ENCODE results near the gene GNB1L. TPM values are rescaled to one million over a fixed set of nuclear protein-coding genes. Genes with fewer than 3 reads are reported as not detected.

GNB1L gene
- total RNA-seq, 3 donors from 2014 or later: 25.9 to 26.3 (median 26.0) TPM

DNA sequence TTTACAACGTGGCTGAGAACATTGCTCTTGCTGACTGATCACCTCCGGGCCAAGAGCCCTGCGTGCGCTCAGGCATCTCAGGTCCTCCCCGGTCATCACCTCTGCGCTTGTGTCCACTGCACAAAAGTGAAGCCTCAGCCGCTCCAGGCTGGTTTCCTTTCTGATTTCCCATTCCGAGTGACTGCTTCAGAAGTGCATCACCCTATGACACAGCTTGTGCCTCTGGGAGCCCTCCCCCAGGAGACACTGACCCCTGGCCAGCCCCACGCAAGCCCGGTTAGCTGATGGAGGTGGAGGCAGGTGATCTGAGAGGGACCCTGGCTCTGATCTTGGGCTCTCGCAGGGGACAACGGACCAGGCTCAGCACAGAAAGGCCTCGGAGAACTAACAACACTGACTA, 38.3 kb upstream of the GNB1L start:
- H3K27me3 Mint-ChIP-seq (ENCODE audit: low read depth): no peaks in the 10 kb centered on the region
- DNase-seq (no peak), ATAC-seq (no peak)
- peaks cover 8% of the 10 kb centered on the region for H3K36me3 Mint-ChIP-seq (ENCODE audit: insufficient read depth)
- H3K9me3 Mint-ChIP-seq: no peaks in the 10 kb centered on the region
- H3K4me3 Mint-ChIP-seq: no peak overlapping the region
- H3K4me1 Mint-ChIP-seq (ENCODE audit: low read depth): peaks cover 75% of the 10 kb centered on the region

DNA sequence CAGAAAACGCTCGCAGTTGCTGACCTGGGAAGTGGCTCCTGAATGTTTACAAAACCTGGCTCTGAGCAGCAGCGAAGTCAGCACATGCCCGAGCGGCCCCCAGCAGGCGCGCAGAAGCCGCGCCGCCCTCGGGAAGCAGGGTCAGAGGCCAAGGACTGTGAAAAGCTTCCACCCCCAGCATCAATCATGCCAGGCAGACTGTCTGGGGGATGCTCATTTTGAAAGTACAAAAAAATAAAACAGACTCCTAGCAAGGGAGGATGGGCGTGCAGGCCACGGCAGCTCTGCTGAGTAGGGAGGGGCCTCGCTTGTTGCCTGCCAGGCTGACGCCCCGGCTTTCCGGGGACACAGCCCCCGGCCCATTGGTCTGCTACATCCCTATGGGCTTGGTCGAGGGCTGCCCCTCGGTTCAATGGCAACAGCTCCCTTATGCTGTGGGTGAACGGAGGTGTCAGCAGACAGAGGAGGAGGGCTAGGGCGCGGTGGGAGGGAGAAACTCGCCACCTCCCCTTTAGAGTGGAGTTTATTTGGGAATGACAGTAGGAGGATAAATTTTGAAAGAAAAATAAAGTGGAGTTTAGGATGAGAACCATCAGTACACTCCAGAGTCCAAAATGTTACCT, 37.7 kb upstream of the GNB1L start:
- Mint-ChIP-seq H3K27me3 (ENCODE audit: low read depth) (no peaks in the 10 kb centered on the region), H3K9me3 (no peaks in the 10 kb centered on the region), H3K4me1 (ENCODE audit: low read depth) (peaks cover 79% of the 10 kb centered on the region), H3K4me3 (peak overlapping the region; percentile 77), H3K36me3 (ENCODE audit: insufficient read depth) (peaks cover 8% of the 10 kb centered on the region)
- ATAC-seq (peak; percentile 70 to 73), DNase-seq (peak; percentile 43)

DNA sequence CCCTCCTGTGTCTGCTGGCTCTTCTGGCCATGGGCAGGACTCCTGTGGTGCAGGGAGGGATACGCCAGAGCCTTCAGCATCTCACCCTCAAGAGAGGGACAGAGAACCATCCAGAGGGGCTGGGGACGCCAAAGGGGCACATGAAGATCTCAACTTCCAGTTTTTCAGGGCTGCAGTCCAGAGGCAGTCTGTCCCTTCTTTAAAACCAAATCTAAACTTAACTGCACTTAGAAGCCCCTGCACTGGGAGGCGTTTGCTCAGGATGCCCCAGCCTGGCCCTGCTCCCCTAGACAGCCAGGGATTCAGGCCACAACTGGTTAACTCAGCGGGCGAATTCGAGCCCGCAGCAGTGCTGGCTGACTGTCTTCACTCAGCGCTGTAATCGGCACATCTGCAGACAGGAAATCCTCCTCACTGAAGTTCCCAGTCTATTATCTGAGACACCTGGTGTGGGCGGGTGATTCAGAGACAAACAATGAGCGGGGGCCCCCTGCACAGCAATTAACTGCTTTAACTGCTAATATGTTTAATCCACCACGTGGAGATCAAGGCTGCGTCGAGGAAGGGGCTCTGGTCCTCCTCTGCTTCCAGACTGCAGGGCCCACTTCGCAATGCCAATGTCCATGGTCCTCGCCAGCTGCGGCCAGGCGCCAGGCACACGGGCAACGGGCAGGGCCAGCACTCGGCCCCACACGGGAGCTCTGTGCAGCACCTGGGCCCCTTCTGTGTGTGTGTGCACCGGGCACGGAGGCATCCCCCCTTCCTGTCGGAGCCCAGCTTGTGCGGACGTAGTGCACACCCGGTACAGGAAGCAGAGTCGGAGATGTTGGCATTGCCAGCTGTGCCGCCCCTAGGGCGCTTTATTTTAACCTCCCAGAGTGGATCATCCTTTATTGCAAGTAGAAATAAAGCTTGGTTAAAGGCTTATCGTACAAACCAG, 36.9 kb upstream of the GNB1L start:
- H3K9me3 Mint-ChIP-seq: no peaks in the 10 kb centered on the region
- peak; percentile 84 for DNase-seq
- H3K36me3 Mint-ChIP-seq (ENCODE audit: insufficient read depth): peaks cover 8% of the 10 kb centered on the region
- no peaks in the 10 kb centered on the region for H3K27me3 Mint-ChIP-seq (ENCODE audit: low read depth)
- H3K4me3 Mint-ChIP-seq: peak overlapping the region; percentile 77
- H3K4me1 Mint-ChIP-seq (ENCODE audit: low read depth): peaks cover 79% of the 10 kb centered on the region
- peak; percentile 83 to 86 for ATAC-seq

DNA sequence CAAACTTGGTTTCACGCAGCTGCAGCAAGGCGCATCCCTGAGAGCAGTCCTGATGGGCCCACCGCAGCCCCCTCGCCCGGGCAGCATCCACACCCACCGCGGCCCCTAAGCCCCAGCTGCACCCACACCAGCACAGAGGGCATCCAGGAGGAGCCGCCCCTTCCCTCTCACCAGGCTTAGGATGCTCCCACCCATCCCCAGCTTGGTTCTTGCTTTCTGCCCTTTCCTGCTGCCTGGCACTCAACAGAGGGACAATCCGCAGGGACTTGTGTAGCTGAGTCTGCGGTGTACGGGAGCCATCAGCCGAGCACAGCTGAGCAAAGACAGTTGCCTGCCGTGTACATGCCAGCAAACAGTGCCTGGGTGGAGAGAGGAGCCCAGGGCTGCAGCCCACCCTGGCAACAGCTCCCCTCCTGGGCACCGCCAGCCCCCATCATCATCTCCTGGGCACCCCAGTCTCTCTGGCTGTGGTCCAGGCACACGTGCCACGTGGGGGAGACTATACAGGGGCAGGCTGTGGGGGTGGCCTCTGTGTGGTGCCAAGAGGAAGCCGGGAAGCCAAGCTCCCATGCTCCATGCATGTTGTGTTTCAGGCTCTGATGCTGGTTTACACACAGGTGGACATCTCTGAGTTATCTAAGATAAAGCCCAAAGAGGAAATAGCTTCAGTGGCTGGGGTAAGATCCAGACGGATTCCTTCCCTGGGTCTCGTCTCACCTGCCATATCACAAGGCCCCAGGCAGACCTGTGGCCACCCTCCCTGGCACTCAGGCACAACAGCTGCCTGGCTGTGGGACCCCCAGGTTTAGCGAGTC, 36.0 kb upstream of the GNB1L start:
- no peaks in the 10 kb centered on the region for H3K27me3 Mint-ChIP-seq (ENCODE audit: low read depth)
- no peaks in the 10 kb centered on the region for H3K9me3 Mint-ChIP-seq
- peak overlapping the region; percentile 77 for H3K4me3 Mint-ChIP-seq
- peaks cover 8% of the 10 kb centered on the region for H3K36me3 Mint-ChIP-seq (ENCODE audit: insufficient read depth)
- peaks cover 80% of the 10 kb centered on the region for H3K4me1 Mint-ChIP-seq (ENCODE audit: low read depth)
- no peak for ATAC-seq
- no peak for DNase-seq

DNA sequence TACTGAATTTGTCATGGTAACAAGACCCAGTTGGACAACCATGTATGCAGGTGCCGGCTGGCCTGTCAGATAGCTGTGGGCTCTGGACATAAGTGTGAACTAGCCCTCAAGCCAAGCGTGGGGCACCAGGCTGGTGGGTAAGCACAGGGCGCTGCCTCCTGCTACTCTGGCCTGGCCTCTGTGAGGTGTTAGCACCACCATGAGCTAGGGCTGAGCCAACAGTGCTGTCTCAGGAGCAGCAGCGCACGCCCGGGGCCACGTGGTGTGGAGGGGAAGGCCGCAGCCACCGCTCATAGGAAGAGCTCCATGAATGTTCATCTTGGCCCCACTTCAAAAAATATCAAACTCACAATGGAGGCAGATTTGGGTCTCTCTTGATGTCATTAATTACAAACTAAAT, 35.3 kb upstream of the GNB1L start:
- H3K9me3 Mint-ChIP-seq: no peaks in the 10 kb centered on the region
- no peaks in the 10 kb centered on the region for H3K27me3 Mint-ChIP-seq (ENCODE audit: low read depth)
- H3K4me1 Mint-ChIP-seq (ENCODE audit: low read depth): peaks cover 79% of the 10 kb centered on the region
- ATAC-seq (no peak), DNase-seq (peak; percentile 51)
- no peak overlapping the region for H3K4me3 Mint-ChIP-seq
- peaks cover 8% of the 10 kb centered on the region for H3K36me3 Mint-ChIP-seq (ENCODE audit: insufficient read depth)

DNA sequence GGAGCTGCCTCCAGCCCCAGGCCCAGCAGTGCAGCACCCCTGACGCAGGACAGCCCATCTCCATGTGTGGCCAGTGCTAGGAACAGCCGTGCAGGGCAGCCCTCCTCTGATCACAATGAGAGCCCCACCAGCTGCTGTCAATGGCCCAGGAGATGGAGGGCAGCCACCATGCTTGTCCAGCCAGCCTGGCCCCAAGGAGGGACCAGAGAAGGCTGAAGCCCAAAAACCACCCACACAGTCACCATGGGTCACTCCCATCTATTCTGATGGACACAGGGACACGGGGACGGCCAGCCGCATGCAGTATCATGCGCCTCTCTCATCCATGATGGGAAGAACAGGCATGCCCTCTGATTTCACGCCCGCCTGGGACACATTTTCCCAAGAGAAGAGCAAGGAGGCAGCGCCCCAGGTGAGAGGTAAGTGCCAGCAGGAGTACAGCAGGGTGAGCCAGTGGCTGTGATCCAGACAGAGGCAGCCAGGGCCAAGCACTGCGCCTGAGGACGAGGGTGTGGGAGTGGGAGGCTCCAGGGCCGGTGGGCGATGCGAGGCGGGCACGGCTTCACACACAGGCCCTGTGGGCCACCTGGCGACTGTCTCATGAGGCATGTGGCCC, 33.6 kb upstream of the GNB1L start:
- peaks cover 65% of the 10 kb centered on the region for H3K4me1 Mint-ChIP-seq (ENCODE audit: low read depth)
- no peaks in the 10 kb centered on the region for H3K9me3 Mint-ChIP-seq
- no peak for ATAC-seq
- no peaks in the 10 kb centered on the region for H3K27me3 Mint-ChIP-seq (ENCODE audit: low read depth)
- H3K4me3 Mint-ChIP-seq: no peak overlapping the region
- H3K36me3 Mint-ChIP-seq (ENCODE audit: insufficient read depth): no peaks in the 10 kb centered on the region
- DNase-seq: no peak

DNA sequence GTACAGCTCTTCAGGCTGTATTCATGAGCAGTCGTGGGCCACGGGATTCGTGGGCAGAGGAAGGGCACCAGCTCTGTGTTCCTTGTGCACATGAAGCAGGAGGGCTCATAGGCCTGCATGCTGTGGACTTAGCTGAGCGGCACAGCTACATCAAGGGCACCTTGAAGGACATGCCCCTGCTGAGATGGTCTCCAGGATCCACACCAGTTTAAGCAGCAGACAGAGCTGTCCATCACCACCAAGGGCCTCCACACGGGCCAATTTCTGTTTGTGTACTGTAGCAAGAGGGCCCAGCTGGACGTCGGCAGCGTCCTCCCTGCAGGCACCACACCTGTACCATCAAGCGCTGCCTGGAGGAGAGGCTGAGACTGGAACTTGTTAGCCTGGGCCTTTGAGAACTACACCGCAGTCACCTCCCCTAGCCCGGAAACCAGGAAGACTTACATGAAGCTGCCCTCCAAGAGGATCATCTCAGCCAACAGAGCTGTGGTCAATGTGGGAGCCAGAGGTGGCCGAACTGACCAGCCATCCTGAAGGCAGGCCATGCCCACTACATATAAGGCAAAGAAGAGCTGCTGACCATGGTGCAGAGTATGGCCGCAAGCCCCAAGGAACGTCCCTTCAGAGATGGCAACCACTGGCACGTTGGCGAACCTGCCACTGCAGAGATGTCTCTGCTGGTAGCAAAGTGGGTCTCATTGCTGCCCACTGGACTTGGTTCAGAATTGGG, 32.7 kb upstream of the GNB1L start:
- H3K27me3 Mint-ChIP-seq (ENCODE audit: low read depth): no peaks in the 10 kb centered on the region
- peaks cover 57% of the 10 kb centered on the region for H3K4me1 Mint-ChIP-seq (ENCODE audit: low read depth)
- no peaks in the 10 kb centered on the region for H3K9me3 Mint-ChIP-seq
- peak overlapping the region; percentile 4 for H3K4me3 Mint-ChIP-seq
- ATAC-seq (no peak), DNase-seq (no peak)
- H3K36me3 Mint-ChIP-seq (ENCODE audit: insufficient read depth): no peaks in the 10 kb centered on the region

DNA sequence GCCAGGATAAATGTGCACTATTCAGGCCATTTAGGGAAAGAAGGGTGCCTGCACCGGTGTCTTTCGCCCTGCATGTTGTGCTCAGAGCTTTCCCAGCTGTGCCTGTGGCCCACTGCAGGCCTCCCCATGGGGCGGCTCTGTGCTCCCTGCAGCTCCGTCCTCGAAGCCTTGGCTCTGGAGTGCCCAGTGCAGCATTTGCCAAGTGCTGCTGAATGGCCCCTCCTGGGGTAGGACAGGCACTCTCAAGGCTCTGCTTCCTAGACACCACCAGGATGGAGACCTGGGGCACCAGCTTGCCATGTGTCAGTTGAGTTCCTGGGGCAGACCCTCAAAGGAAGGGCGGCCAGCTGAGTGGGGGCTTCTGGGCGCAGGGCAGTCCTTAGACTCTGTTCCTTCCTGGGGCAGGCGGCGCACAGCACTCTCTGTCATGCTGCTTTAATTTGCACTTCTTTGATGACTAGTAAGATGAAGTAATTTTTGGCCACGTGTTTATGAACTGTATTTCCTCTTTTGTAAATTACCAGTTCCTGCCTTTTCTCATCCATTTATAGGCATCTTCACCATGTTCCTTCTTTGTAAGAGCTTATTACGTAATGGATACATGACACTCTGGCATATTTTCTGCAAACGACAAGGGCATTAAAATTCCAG, 32.1 kb upstream of the GNB1L start:
- Mint-ChIP-seq H3K4me1 (ENCODE audit: low read depth) (peaks cover 50% of the 10 kb centered on the region), H3K36me3 (ENCODE audit: insufficient read depth) (no peaks in the 10 kb centered on the region), H3K27me3 (ENCODE audit: low read depth) (no peaks in the 10 kb centered on the region), H3K4me3 (peak overlapping the region; percentile 4), H3K9me3 (no peaks in the 10 kb centered on the region)
- ATAC-seq (peak in 1 of 2 donors; percentile 23), DNase-seq (peak; percentile 47)

DNA sequence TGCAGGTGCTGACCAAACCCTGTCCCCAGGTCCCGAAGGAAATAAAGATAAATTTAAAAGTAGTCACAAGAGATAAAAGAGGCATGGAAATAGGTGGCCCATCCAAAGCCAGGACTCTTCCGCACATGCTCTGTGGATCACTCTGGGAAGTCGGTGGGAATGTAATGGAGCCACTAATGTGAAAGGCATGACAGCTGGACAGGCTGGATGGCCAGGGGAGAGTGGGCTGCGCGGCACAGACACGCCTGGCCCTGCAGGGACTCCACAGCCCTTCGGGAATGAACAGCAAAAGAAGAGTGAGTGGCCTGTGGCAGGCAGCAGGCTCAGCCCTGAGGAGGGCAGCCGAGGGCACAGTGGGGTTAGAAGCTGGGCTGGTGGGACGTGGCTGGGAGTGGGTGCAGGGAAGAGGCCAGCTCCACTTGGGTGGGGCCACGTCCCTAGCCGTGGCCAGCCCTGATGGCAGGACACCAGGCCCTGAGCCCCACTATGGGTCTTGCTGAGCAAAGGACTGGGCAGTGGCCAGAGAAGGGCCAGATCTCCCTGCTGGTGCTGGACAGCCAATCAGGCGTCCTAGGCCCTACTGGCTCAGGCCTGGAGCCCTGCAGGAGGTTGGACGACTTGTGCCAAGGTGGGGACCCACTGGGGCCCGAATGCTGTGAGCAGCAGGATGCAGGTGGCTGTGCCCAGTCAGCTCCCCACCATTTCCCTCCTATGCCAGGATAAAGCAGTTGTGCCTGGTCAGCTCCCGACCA, 31.3 kb upstream of the GNB1L start:
- Mint-ChIP-seq H3K9me3 (no peaks in the 10 kb centered on the region), H3K4me3 (no peak overlapping the region), H3K36me3 (ENCODE audit: insufficient read depth) (no peaks in the 10 kb centered on the region), H3K27me3 (ENCODE audit: low read depth) (no peaks in the 10 kb centered on the region), H3K4me1 (ENCODE audit: low read depth) (peaks cover 43% of the 10 kb centered on the region)
- DNase-seq (no peak), ATAC-seq (no peak)

DNA sequence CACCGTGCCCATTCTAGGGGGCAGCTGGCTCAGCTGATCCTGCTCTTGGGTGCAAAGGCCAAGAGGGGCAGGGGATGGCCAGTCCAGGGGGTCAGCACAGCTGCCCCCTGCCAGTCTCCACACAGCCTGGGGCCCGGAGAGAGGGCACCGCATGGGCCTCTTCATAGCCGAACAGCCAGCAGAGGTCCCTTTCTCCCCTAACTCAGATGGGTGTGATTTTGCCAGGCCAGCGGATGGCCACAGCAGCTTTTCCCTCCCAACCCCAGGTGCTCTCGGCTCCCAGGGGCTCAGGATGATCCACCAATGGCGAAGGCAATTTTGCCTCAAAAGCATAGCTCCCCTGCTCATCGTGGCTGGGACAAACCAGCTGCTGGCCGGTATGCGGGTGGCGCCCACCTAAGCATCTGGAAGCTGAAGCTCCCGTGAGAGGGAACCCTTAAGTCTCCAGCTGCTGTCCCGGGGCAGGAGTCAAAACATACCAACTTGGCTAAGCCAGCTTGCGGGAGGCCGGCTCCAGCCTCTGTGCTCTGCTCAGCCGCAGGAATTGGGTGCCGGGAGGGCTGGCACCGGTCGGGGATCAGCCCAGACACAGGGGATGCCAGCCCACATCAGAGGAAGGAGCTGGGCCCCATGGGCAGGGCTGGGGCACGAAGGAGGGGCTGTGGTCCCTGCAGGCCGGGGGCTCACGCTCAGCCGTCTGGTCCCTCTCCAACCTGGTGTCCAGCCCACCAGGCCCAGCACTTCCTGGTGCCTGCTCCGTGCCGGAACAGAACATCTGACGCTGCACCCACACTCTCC, 30.5 kb upstream of the GNB1L start:
- Mint-ChIP-seq H3K4me3 (no peak overlapping the region), H3K27me3 (ENCODE audit: low read depth) (no peaks in the 10 kb centered on the region), H3K36me3 (ENCODE audit: insufficient read depth) (no peaks in the 10 kb centered on the region), H3K4me1 (ENCODE audit: low read depth) (peaks cover 35% of the 10 kb centered on the region), H3K9me3 (no peaks in the 10 kb centered on the region)
- DNase-seq (no peak), ATAC-seq (no peak)

DNA sequence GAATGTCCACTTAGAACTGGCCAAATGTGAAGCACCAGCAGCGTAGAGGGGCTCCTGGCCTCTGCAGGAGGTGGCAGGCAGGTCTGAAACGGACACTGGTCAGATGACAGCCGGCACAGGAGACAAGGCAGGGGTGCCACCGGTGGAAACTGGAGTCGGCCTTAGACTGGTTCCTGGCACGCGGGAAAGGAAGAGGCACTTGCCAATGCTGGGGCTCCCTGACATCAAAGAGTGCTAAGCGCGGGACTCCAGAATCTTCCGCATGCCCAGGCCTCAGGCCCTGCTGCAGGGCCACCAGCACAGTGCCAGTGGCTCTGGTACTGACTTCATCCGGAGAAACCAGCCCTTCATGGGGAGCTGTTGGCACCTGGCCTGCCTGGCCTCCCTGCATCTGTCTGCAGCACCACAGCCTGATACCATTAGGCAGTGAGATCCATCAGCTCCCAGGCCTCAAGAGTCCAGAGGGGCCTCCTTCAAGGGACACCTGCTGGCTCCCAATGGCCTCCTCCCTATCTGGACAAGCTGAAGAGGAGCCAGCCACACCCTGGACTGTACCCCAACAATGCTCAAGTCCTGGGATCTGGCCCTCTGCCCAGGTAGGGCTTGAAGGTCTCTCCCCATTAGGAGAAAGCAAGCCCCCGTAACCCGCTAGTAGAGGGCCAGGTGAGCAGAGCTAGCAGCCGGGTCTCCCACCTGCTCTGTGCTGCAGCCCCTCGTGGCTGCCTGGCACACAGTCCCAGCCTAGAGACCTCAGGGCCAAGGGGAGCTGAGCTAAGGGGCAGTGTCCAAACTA, 29.7 kb upstream of the GNB1L start:
- Mint-ChIP-seq H3K36me3 (ENCODE audit: insufficient read depth) (no peaks in the 10 kb centered on the region), H3K9me3 (no peaks in the 10 kb centered on the region), H3K4me3 (no peak overlapping the region), H3K27me3 (ENCODE audit: low read depth) (no peaks in the 10 kb centered on the region), H3K4me1 (ENCODE audit: low read depth) (peaks cover 30% of the 10 kb centered on the region)
- ATAC-seq (no peak), DNase-seq (no peak)

All from activated T-cell treated with anti-CD3 and anti-CD28 coated beads, Interleukin-2, amount 50 U/mL, for 4 hours (primary cell).